Activated CD4-positive, alpha-beta T cell treated with anti-CD3 and anti-CD28 coated beads, Interleukin-2, amount 10 ng/mL, durations not matched to agents 7 days and 5 days (primary cell): ENCODE results near the gene CDH11. TPM values are rescaled to one million over a fixed set of nuclear protein-coding genes. Genes with fewer than 3 reads are reported as not detected.

Experiments
- CTCF ChIA-PET: fragments of 350-600 bp; sonication (Branson Sonifier 250); formaldehyde crosslinking; loops from one replicate; lab custom pipeline; 2021; ENCODE audit warnings: antibody characterized with exemption; lab: Charles Lee
- POLR2A ChIA-PET: fragments of 350-600 bp; sonication (Branson Sonifier 250); formaldehyde crosslinking; loops from one replicate; lab custom pipeline; 2021; ENCODE audit warnings: antibody characterized with exemption; lab: Charles Lee
- DNase-seq: peaks from one replicate; pipeline ENCODE4 v3.0.0-alpha.2; 2020
- H3K27ac Mint-ChIP-seq: one replicate; pipeline ENCODE4 v1.8.0; 2021; ENCODE audit warnings: mild to moderate bottlenecking, moderate library complexity, mixed read lengths
- H3K27me3 Mint-ChIP-seq: one replicate; pipeline ENCODE4 v1.8.0; 2021; ENCODE audit warnings: mixed read lengths
- H3K36me3 Mint-ChIP-seq: one replicate; pipeline ENCODE4 v1.8.0; 2021; ENCODE audit warnings: low read depth, mixed read lengths
- H3K4me1 Mint-ChIP-seq: one replicate; pipeline ENCODE4 v1.8.0; 2021; ENCODE audit warnings: mixed read lengths
- H3K4me3 Mint-ChIP-seq: one replicate; pipeline ENCODE4 v1.8.0; 2021; ENCODE audit warnings: mild to moderate bottlenecking, moderate library complexity, mixed read lengths
- H3K9me3 Mint-ChIP-seq: one replicate; pipeline ENCODE4 v1.8.0; 2021; ENCODE audit warnings: mixed read lengths
- total RNA-seq, 2 experiments: library from RNA; stranded (reverse); gene quantifications; one replicate each; pipeline ENCODE4 v1.2.3, GENCODE V29; 2021

CDH11 gene
- total RNA-seq, 2 experiments from 2014 or later, result not detected

GRCh38 chr16:65122724-65123395 is 997 bp upstream of the CDH11 start:
- no peak overlapping the region for H3K27ac Mint-ChIP-seq
- ChIA-PET CTCF (no interaction called here), POLR2A (no interaction called here)

GRCh38 chr16:65120831-65121721 is 787 bp downstream of the CDH11 start:
- POLR2A ChIA-PET, result no interaction called here
- no peak overlapping the region for H3K27ac Mint-ChIP-seq

More at GRCh38 chr16:65122724-65123395, 997 bp upstream of the CDH11 start:
- H3K4me1 Mint-ChIP-seq, result no peaks in the 10 kb centered on the region
- peaks cover 41% of the 10 kb centered on the region for H3K27me3 Mint-ChIP-seq
- H3K4me3 Mint-ChIP-seq, result no peak overlapping the region
- no peak for DNase-seq
- H3K36me3 Mint-ChIP-seq, result no peaks in the 10 kb centered on the region
- no peaks in the 10 kb centered on the region for H3K9me3 Mint-ChIP-seq

GRCh38 chr16:65120461-65120830 is 1.4 kb downstream of the CDH11 start:
- DNase-seq, result no peak
- no peaks in the 10 kb centered on the region for H3K4me1 Mint-ChIP-seq
- ChIA-PET POLR2A (no interaction called here), CTCF (no interaction called here)
- H3K4me3 Mint-ChIP-seq, result no peak overlapping the region
- peaks cover 41% of the 10 kb centered on the region for H3K27me3 Mint-ChIP-seq
- no peaks in the 10 kb centered on the region for H3K36me3 Mint-ChIP-seq
- no peaks in the 10 kb centered on the region for H3K9me3 Mint-ChIP-seq
- H3K27ac Mint-ChIP-seq, result no peak overlapping the region

More at GRCh38 chr16:65120831-65121721, 787 bp downstream of the CDH11 start:
- no peak for DNase-seq
- no peaks in the 10 kb centered on the region for H3K36me3 Mint-ChIP-seq
- H3K4me3 Mint-ChIP-seq, result no peak overlapping the region
- H3K27me3 Mint-ChIP-seq, result peaks cover 41% of the 10 kb centered on the region
- no peaks in the 10 kb centered on the region for H3K4me1 Mint-ChIP-seq
- no peaks in the 10 kb centered on the region for H3K9me3 Mint-ChIP-seq
- CTCF ChIA-PET, result no interaction called here

- no peaks in the 10 kb centered on the region for H3K9me3 Mint-ChIP-seq
- POLR2A ChIA-PET, result no interaction called here
- CTCF ChIA-PET, result no interaction called here
Observed at GRCh38 chr16:65119901-65120401, 1.9 kb downstream of the CDH11 start.

DNA sequence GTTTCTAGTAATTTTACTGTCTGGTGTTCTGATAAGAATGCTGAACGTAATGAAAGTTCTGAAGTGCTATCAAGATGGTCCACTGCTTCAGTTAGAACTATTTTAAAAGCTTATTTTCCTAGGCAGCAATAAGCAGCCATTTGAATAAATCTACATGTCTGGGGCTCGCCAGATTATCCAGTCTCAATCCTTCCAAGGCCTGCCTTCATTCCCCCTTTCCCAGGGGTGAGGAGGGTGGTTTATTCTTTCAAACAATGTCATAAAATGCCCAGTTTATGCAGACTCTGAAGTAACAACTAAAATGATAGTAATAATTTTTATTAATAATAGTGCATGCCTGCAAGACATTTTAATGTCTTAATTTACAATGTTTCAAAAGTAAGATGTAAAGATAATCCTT is 2.4 kb downstream of the CDH11 start:
- peaks cover 38% of the 10 kb centered on the region for H3K27me3 Mint-ChIP-seq
- ChIA-PET POLR2A (no interaction called here), CTCF (no interaction called here)
- H3K9me3 Mint-ChIP-seq, result no peaks in the 10 kb centered on the region
- no peaks in the 10 kb centered on the region for H3K4me1 Mint-ChIP-seq
- H3K27ac Mint-ChIP-seq, result no peak overlapping the region
- no peak for DNase-seq
- no peak overlapping the region for H3K4me3 Mint-ChIP-seq
- no peaks in the 10 kb centered on the region for H3K36me3 Mint-ChIP-seq

More at GRCh38 chr16:65119901-65120401, 1.9 kb downstream of the CDH11 start:
- no peak for DNase-seq
- H3K4me1 Mint-ChIP-seq, result no peaks in the 10 kb centered on the region
- peaks cover 41% of the 10 kb centered on the region for H3K27me3 Mint-ChIP-seq
- no peaks in the 10 kb centered on the region for H3K36me3 Mint-ChIP-seq
- no peak overlapping the region for H3K27ac Mint-ChIP-seq
- H3K4me3 Mint-ChIP-seq, result no peak overlapping the region

- ChIA-PET CTCF (no interaction called here), POLR2A (no interaction called here)
- H3K4me1 Mint-ChIP-seq, result no peaks in the 10 kb centered on the region
- no peaks in the 10 kb centered on the region for H3K9me3 Mint-ChIP-seq
- no peak overlapping the region for H3K27ac Mint-ChIP-seq
- peaks cover 32% of the 10 kb centered on the region for H3K27me3 Mint-ChIP-seq
- DNase-seq, result no peak
- no peaks in the 10 kb centered on the region for H3K36me3 Mint-ChIP-seq
- no peak overlapping the region for H3K4me3 Mint-ChIP-seq
Observed at GRCh38 chr16:65118871-65119270, 3.0 kb downstream of the CDH11 start.

- Mint-ChIP-seq H3K36me3 (no peaks in the 10 kb centered on the region), H3K9me3 (no peaks in the 10 kb centered on the region)
- CTCF ChIA-PET, result no interaction called here
Observed at GRCh38 chr16:65117811-65118448, 3.9 kb downstream of the CDH11 start.

GRCh38 chr16:65116818-65117430 is 4.9 kb downstream of the CDH11 start:
- Mint-ChIP-seq H3K4me1 (no peaks in the 10 kb centered on the region), H3K9me3 (no peaks in the 10 kb centered on the region), H3K27ac (no peak overlapping the region), H3K27me3 (peaks cover 21% of the 10 kb centered on the region), H3K4me3 (no peak overlapping the region), H3K36me3 (no peaks in the 10 kb centered on the region)
- DNase-seq, result no peak
- POLR2A ChIA-PET, result no interaction called here
- CTCF ChIA-PET, result no interaction called here

More at GRCh38 chr16:65117811-65118448, 3.9 kb downstream of the CDH11 start:
- Mint-ChIP-seq H3K4me3 (no peak overlapping the region), H3K4me1 (no peaks in the 10 kb centered on the region), H3K27ac (no peak overlapping the region), H3K27me3 (peaks cover 25% of the 10 kb centered on the region)
- POLR2A ChIA-PET, result no interaction called here
- peak; percentile 48 for DNase-seq

DNA sequence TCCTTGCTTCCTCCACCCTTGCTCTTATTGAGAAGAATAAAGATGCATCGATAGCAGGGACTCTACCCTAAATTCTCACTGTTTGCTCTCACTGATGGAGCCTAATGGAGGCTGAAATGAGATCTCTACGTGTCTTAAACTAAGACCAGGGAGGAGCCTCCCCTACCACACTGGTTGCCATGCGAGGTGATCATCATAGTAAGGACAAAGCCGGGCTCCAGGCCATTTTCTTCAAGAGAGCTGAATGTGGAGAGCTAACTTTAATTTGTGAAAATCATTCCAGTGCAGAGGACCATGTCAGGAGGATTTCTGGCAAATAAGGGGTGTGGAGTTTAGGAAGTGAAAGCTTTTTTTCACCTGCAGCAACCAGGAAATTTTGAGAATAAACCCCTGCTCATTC is 5.6 kb downstream of the CDH11 start:
- DNase-seq, result no peak
- H3K4me1 Mint-ChIP-seq, result no peaks in the 10 kb centered on the region
- H3K27ac Mint-ChIP-seq, result no peak overlapping the region
- CTCF ChIA-PET, result interaction anchor here (0.6 kb wide), 1 partner anchor 126 kb away, joined by 3 read pairs; no protein-coding TSS in a partner anchor
- H3K9me3 Mint-ChIP-seq, result no peaks in the 10 kb centered on the region
- no peaks in the 10 kb centered on the region for H3K36me3 Mint-ChIP-seq
- no peak overlapping the region for H3K4me3 Mint-ChIP-seq
- H3K27me3 Mint-ChIP-seq, result peaks cover 17% of the 10 kb centered on the region
- POLR2A ChIA-PET, result no interaction called here

DNA sequence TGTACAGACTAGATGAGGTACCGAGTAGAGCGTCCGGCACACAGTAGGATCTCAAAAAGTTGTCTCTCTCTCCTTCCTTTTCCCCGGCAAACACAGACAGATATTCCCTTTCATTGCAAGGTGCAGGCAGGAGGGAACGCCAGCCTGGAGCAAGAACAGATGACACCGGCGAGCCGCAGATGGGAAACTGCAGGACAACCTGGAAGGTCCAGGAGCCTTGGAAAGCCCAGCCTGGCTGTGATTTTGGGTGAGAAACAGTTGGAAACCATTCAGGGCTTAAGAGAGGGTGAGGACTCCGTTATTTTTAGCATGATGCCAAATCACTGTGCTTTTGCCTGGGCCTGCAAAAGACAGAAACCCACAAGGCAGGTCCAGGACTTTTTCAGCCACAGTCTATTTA is 7.3 kb downstream of the CDH11 start:
- H3K36me3 Mint-ChIP-seq, result no peaks in the 10 kb centered on the region
- POLR2A ChIA-PET, result no interaction called here
- no peak overlapping the region for H3K27ac Mint-ChIP-seq
- H3K4me1 Mint-ChIP-seq, result no peaks in the 10 kb centered on the region
- no peak overlapping the region for H3K4me3 Mint-ChIP-seq
- no peak for DNase-seq
- peaks cover 8% of the 10 kb centered on the region for H3K27me3 Mint-ChIP-seq
- no peaks in the 10 kb centered on the region for H3K9me3 Mint-ChIP-seq
- CTCF ChIA-PET, result no interaction called here

DNA sequence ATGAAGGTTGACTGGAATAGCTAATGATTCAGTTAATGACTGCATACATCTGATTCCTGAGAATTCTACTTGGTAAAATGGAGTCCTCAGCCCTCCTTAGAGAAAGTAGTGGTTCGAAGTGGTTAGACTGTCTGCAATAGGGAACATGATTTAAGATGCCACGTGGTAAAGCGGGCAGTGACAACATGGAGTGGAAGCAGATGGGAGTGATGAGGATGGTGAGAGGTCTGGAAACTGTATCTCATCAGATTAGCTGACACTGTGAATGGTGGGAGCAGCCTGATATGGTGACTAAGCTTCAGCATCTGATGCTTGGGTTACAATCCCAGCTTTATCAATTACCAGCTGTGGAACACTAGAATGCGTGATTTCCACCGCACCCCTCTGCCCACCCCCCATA is 8.4 kb downstream of the CDH11 start:
- DNase-seq, result no peak
- Mint-ChIP-seq H3K27me3 (peaks cover 3% of the 10 kb centered on the region), H3K4me1 (no peaks in the 10 kb centered on the region), H3K4me3 (no peak overlapping the region), H3K27ac (no peak overlapping the region), H3K36me3 (no peaks in the 10 kb centered on the region), H3K9me3 (no peaks in the 10 kb centered on the region)
- ChIA-PET POLR2A (no interaction called here), CTCF (interaction anchor here (0.6 kb wide), 1 partner anchor 731 kb away, joined by 3 read pairs; no protein-coding TSS in a partner anchor)

GRCh38 chr16:65111306-65111705 is 10.6 kb downstream of the CDH11 start:
- no peaks in the 10 kb centered on the region for H3K9me3 Mint-ChIP-seq
- H3K36me3 Mint-ChIP-seq, result no peaks in the 10 kb centered on the region
- POLR2A ChIA-PET, result no interaction called here
- CTCF ChIA-PET, result no interaction called here
- no peak overlapping the region for H3K27ac Mint-ChIP-seq
- H3K4me3 Mint-ChIP-seq, result no peak overlapping the region
- H3K27me3 Mint-ChIP-seq, result no peaks in the 10 kb centered on the region
- no peak for DNase-seq
- no peaks in the 10 kb centered on the region for H3K4me1 Mint-ChIP-seq
